NCI-H2029 treated with DMSO at 0.1 percent for 48 hours (cell line): ENCODE measurements around the gene ACRBP.

ENCODE experiments used
- DNase-seq: peaks from one replicate; lab custom pipeline; 2025; lab: John Stamatoyannopoulos, UW

ACRBP gene

DNA sequence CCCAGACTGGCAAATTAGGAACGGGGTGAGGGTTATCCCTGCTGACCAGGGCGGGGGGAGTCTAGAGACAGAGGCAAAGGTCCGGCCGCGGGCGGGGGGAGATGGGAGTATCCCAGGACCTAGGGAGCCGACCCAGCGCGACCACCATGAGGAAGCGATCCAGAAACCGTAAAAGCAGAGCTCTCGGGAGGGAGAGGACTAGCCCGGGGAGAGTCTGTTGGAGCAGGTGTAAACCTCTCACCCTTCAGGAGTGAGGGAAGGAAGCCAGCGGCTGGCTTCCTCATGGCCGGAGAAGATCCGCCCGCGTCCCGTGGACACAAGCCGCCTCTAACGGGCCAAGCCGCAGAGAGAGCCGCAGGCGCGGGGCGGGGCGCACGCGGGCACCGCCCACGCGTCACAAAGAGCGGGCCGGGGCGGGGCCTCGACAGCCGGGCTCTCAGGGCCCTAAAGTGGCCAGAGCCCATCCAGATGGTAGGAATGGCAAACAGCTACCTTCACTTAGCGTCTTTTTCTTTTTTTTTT is at the start of gene ACRBP:
ACRBP (minus strand) TSS at position 350 of the 522 bp plus-strand sequence; CDS start at position 284, 66 bp downstream.
- peak; percentile 30 for DNase-seq

DNA sequence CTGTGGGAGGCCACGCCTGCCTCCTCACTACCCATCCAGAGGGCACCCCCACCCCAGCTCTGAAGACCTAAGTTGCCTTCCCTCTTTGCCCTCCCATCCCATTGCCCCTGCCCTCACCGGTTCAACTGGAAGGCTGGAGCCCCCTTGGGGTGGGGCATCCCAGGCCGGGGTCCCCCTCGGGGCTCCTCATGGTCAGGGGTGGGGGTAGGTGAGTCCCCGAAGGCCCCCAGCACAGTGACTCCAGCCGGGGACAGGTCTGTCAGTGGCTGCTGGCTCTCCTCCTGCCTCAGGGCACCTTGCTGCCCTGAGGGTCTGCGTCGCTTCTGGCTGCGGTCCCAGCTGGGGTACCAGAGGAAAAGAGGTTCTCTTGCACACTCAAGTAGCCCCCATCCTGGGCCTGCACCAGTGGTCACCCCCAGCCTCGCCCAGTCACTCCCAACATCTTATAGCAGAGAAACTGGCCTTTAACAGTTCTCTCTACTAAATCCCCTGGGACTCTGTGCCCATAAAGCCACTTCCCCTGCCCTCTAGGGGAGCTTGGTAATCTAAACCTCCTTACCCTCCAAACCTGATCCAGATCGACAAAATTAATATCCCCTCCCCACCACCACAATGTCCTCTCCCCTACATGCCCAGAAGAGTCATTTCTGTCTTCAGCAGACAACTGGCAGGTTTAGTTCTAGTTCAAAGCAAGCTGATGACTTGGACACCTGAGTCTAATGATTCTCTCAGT is 48.2 kb upstream of the ACRBP start:
- DNase-seq = no peak

DNA sequence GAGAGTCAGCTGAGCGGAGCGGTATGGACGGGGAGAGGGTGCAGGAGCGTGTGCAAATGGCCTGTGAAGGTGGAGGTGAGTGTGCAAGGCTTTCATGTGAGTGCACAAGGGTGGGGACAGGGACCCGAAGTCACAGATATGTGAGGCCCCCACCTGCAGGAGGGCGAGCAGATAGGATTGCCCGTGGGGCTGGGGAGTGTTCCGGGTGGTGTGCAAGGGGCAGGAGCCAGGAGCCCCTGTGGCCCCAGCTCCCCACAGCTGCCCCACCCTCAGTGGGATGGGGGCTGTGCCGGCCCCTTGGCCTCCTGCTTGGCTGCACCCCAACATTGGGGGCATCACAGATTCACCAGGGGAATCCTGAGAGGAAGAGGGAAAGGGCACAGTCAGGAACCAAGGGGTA is 47.5 kb upstream of the ACRBP start:
- DNase-seq = no peak

DNA sequence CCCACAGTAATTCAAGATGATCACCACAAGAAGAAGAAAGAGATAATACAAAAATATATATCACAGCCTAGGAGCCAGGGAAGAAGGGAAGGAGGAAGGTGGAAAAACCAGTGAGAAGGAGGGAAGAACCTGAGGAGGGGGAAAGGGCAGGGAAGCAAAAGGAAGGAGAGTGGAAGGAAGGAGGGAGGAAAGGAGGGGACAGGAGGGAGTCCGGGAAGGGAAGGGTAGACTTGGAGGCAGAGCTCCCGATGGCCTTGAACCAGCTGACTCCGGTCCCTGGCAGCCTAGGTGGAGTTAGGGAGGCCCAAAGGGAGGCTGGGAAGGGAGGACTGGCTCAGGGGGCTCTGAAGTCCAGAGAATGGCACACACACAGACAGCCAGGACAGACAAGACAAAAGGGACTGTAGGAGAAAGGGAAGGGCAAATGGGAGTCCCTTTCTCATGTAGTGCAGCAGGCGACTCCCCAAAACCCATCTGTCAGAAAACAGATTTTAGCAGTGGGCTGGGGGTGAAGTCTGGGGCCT is 46.7 kb upstream of the ACRBP start:
- DNase-seq = no peak

DNA sequence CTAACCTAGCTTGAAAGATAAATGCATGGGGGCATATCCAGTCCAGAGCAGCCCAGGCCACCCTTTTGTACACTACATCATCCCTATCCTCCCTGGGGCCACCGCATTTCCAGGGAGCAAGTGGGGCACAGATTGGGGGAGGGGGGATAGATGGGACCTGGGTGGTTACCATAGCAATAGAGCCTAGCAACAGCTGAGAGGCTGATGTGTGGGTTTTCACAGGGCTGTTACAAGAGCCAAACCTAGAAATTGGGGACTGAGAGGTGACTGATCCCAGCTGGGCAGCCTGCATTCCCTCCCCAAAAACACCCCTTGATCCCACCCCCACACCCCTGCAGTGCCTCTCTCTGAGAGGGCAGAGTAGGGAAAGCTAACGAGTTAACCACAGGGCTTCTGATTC is 45.7 kb upstream of the ACRBP start:
- DNase-seq = no peak

DNA sequence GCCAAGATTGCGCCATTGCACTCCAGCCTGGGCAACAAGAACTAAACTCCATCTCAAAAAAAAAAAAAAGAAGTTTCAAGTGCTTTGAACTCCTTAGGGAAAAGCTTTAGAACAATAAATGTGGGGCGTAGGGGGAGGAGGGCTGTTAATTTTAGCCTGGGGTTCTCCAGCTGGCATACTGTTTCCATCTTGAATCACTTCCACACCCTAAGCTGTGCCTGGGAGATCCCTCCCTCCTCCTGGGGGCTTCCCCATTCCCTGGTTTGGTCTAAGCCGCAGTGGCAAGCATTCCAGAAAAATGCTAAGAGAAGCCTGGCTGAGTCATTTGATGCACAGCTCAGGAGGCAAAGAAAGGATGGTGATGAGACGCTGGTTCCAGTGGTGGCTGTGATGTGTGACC is 44.2 kb upstream of the ACRBP start:
- no peak for DNase-seq

DNA sequence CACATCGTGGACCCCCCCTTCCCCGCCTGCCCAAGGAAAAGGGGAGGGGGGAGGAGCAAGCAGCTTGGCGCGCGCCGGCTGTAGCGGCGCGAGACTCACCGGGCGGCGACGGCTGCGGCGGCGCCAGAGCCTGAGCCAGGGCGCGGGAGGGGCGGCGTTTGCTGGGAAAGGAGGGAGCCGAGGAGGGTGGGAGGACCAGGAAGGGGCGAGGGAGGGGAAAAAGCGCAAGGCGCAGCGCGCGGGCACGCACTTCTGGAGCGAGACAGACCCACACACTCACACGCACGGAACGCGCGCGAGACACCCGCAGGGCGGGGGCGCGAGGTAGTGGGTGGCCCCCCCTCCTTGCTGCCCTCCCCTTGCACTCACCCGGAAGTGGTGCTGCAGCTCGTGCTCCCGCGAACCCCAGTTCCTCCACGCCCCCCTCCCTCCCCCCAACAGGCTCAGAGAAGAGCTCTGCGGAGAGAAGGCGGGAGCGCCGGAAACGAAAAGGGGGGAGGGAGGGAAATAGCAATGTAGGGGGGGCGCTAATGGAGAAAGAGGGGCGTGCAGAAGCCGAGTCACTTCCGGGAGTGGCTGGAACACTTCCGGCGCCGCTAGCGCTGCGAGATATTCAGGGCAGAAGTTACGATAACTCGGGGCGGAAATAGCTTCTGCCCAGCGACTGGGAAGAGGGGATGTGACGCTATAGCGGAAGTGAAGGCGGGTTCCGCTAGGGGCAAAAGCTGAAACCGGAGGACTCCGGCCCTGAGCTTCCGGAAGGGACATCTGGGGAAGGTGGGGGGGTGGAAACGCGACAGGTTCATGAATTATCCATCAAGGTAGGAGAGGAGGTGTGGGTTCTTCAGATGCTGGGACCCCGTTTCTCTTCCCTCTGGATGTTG is 42.0 kb upstream of the ACRBP start, which contains the start of gene ZNF384:
ZNF384 (minus strand) TSS at position 377 of the 884 bp plus-strand sequence. CDS start 9,855 bp downstream, outside the sequence.
- DNase-seq = peak; percentile 93

DNA sequence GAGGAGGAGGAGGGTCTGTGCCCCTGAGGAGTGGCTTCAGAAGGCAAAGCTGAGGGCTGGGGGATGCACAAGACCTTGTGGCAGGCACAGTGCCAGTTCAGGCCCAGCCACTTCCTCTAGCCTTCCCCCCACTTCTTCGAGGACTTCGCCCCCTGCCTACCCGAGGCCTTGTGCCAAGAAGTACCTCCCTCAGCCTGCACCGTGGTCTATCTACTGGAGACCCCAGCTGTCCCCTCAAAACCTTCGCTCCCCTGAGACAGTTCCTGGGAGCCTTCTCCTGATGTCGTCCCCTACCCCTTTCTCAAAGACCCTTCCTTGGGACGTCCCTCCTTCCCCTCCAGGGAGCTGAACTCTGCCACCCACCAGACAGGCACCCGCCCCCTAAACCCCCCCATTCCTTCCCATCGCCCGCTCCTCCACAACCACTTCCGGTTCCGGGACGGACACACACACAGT is 41.3 kb upstream of the ACRBP start:
- no peak for DNase-seq

DNA sequence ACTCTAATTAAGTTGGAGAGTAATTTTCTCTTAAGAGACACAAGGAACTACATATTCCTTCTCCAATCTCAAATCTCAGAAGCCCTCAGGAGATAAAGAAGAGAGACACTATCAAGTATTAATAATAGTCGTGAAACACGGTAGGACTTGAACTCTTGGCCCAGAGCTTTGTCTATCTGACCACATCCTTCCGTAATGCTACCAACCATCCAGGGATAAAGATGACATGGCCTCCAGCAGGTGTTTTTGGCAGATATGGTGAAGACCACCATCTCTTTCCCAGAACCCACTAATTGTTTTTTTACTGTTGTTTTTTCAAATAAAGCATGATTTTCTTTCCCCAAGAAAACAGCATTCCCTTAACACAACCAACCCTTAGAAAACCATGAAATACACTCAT is 38.6 kb upstream of the ACRBP start:
- DNase-seq = no peak

DNA sequence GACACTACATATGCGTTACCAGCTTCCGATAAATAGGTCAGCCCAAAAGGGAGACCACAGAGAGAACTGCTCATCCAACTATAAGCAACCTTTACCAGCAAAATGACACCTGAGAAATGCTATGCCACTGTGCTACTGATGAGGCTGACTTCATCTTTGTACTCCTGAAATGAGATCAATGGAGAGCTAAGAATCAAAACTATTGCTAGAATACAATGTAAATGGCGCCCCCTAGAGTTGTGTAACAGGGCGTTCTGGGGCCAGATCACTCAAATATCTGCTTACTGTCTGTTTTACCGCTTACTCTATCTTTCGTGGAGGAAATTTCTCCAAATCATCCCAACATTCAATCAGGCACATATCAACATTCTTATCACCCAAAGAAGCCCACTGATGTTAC is 37.4 kb upstream of the ACRBP start:
- peak; percentile 58 for DNase-seq

DNA sequence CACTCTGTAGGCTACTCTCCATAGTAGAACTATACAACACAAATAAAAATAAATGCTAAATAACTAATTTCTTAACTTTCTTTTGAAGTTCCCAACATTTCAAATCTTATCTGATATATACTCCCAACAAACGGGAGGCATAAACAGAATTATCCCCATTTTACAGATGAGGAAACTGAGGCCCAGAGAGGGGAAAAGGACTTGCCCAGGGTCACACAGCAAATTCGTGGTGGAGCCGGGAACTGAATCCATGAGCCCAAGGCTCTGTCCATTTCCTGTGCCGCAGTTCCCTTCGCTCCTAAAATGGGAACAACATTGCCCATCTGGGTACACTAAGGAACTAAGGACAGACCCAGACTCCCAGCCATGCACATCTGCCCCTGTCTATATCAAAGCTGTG is 29.7 kb upstream of the ACRBP start:
- no peak for DNase-seq

DNA sequence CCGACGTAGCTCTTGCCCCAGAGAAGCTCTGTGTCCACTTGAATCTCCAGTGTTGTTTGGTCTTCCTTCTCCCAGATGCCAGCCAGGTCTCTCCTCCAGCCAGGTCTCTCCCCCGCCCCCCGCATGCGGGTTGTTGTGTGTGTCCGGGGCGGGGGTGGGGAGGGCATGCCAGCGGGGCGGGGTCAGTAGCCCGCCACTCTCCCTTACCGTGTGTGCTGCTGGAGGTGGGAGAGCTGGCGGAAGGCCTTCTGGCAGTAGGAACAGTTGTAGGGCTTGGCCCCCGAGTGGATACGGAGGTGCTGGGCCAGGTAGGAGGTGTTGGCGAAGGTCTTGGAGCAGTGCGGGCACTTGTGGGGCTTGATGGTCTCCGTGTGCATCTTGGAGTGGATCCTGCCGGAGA is 24.9 kb upstream of the ACRBP start:
- no peak for DNase-seq

DNA sequence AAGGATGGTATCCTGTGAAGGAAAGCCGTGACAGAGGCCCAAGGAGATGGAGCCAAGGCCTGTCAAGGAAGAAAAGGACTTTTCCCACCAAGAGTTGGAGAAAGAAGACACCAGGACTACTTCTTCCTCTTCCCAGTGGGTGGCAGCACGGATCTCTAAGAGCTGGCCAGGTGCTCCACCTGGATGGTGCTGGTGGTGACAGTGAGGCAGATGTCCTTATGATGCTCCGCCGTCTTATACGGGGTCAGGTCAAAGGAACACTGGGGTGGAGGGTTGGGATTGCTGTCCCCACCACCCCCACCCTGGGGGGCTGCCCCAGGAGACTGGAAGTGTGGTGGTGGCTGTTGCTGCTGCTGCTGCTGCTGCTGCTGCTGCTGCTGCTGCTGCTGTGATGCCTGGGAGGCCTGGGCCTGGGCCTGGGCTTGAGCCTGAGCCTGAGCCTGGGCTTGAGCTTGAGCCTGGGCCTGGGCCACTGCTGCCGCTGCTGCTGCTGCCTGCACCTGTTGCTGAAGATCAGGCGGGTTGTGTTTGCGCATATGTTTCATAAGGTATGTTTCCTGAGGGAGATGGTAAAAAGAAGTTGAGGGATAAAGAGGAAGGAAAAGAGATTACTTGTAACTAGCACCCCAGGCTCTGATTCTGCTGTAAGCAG is 20.5 kb upstream of the ACRBP start:
- no peak for DNase-seq

DNA sequence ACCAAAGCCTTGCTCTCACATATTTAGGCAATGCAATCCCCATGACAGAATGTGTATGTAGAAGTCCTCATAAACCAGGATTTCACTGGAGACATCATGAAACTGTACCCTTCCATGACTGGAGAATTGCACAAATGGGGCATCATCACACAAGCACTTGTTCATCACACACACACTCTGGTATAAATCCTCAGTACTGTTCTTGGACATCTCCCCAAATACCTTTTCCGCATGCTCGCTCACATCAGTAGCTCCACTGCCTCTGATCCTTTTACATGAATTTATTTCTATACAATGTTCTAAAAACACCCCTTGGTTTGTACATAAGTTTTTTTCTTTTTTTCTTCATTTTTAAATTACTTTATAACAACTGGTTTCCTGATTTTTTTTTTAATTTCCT is 19.0 kb upstream of the ACRBP start:
- DNase-seq = no peak

DNA sequence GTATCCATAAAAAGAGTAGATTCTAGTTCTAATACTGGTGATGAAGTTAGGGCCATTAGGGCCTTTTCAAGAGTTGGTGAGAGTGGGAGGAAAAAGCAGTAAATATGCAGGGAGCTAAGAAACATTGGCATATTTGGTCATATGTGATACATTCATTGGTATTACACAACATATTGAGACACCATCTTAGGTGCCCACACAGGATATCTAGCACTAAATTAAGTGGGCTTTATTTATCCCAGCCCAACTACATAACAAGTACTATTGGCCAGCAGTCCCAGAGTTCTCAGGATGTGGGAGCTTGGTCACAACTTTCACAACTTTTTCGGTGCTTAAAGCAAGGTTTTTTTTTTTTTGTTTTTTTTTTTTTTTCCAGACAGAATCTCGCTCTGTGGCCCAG is 17.7 kb upstream of the ACRBP start:
- no peak for DNase-seq

DNA sequence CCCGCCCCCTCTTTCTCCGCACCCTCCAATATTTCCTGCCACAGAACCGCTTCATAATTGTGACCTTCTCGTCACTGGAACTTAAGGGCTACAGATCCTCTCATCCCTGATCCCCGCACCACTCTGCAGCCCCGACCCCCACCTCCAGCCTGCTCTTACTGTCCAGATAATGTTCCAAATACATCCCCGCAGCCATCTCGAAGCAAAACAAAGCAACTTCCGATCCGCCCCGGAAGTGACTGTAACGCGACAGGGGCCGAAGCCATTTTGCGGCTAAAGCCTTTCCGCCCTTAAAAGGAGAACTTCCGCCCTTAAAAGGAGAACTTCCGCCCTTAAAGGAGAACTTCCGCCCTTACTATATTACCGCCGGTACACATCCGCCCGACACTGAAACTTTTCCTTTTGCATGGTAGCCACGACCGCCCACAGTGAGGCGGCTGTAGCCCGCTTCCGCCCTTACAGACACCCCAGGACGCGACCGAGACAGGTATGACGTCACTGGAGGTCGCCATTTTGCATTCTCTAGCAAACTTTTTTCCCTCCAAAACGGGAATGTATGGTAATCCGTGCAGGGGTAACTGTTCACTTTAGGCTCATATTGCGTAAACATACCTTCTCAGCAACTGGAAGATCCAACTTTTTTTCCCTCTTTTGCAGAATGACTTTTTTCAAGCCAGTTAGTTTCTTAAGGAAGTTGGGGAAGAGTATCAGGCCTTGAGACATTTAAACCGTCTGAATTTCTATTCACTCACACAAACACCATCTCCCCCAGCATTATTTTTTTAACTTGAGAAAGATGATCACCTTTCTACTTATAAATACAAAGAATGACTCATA is 15.9 kb upstream of the ACRBP start, which contains the start of gene ING4:
ING4 (minus strand) TSS at position 214 of the 837 bp plus-strand sequence; CDS start at position 196, 18 bp downstream.
- DNase-seq = peak; percentile 95

DNA sequence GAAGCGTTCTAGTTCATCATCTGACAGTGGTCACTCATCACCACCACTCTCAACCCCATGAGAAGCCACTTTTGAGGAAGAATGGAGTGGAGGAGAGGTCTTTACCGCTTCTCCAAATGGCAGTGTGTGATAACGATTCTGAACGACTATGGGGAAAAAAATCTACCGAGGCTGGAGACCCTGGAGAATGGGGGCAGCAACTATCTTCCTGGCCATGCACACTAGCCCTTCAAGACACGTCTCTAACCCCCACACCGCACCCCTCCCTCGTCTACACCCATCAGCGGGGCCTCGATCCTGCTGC is 15.3 kb upstream of the ACRBP start:
- DNase-seq = no peak

DNA sequence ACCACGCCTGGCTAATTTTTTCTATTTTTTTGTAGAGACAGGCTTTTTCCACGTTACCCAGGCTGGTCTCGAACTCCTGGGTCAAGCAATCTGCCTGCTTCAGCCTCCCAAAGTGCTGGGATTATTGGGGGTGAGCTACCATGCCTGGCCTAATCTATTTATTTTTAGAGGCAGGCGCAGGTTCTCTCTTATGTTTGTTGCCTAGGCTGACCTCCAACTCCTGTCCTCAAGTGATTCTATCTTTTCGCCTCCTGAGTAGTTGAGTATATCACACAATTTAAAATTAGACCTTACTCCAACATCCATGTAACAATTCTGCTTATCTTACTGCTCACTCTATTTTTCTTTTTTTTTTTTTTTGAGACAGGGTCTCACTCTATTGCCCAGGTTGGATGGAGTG is 6.8 kb upstream of the ACRBP start:
- DNase-seq = no peak

DNA sequence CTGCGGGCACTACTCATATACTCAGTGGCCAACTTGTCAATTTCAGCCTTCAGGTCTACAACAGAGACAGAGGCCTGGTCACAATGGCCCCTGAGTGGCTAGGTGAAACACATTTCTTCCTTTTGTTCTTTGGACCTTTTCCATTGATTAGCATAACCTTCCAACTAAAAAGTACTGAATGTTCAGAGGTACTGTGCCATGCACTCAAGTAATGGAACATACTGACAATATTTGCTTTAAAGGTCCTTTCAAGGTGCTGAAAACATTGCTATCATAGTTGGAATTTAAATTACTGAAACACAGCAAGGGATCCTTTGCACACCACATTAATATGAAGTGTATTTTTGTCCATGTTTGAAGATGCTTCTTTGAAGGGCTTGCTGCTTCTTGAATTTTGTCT is 6.1 kb upstream of the ACRBP start:
- no peak for DNase-seq

DNA sequence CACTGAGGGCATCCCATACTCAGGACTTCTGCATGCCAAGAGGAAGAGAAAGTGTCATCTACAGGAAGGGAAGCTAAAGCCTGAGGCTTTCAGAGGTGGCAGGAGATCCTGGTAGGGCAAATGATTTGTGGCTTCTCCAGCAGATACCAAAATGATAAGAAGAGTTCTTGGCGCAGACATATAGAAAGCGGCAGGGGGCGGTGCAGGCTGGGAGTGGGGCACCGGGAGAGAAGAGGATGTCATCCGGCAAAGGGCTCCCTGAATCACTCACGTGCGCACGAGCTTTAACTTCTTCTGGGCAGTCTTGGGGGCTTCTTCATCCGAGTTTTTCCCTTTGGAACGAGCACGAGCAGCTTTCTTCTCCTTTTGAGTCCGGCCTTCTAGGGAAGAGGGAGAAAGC is 5.2 kb upstream of the ACRBP start:
- no peak for DNase-seq

DNA sequence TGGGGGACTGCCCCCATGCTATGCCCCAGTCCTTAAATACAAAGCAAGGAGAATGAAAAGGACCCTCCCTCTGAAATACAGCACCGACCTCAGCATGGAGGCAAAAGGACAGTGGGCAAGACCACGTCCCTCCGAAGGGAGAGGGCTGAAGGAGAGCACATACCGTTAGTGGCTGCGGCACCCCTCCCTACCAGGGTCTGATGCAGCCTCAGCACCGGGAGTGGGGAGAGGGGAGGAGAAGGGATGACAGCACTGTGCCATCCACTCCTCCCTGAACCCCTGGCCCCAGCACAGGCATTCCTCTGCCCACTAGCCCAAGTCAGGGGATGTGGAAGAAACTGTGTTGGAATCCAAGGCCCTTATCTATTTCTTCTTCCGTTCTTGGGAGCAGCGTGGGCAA is 3.6 kb upstream of the ACRBP start:
- DNase-seq = no peak
